BE2C (cell line): Measurements from ENCODE around the gene C17orf100.
A peak's percentile ranks its signal among the peaks of the same experiment; 100 is the strongest.

Experiments used
- DNase-seq: peaks from one replicate; pipeline ENCODE4 v3.0.0-alpha.2; 2020
- H3K27me3 ChIP-seq: fragments of 250-450 bp; sonication (Bioruptor Pico); 2 replicates; pipeline ENCODE4 v1.5.1; 2020; ENCODE audit warnings: mild to moderate bottlenecking
- H3K36me3 ChIP-seq: fragments of 250-450 bp; sonication (Bioruptor Pico); 2 replicates; pipeline ENCODE4 v1.5.1; 2020; ENCODE audit warnings: mild to moderate bottlenecking
- H3K4me1 ChIP-seq: fragments of 250-450 bp; sonication (Bioruptor Pico); 2 replicates; pipeline ENCODE4 v1.5.1; 2020
- H3K4me3 ChIP-seq: 2 replicates; pipeline ENCODE4 v1.5.1; 2011; ENCODE audit warnings: low read depth, low read length
- H3K9me3 ChIP-seq: fragments of 250-450 bp; sonication (Bioruptor Pico); 2 replicates; pipeline ENCODE4 v1.5.1; 2020
- CTCF ChIP-seq: IDR thresholded peaks from 2 replicates; pipeline ENCODE4 v1.5.1; 2012; ENCODE audit warnings: mild to moderate bottlenecking, low read depth, low read length

C17orf100 gene

GRCh38 chr17:6699997-6700947, 48.7 kb downstream of the C17orf100 start:
- H3K27me3 ChIP-seq: no peaks in the 10 kb centered on the region
- TF ChIP-seq CTCF: no peak
- H3K4me1 ChIP-seq: no peaks in the 10 kb centered on the region
- H3K9me3 ChIP-seq: no peaks in the 10 kb centered on the region
- H3K36me3 ChIP-seq: no peaks in the 10 kb centered on the region
- DNase-seq: no peak
- H3K4me3 ChIP-seq: no peak overlapping the region

GRCh38 chr17:6700948-6701307, 49.4 kb downstream of the C17orf100 start:
- Histone ChIP-seq H3K4me1 (no peaks in the 10 kb centered on the region), H3K9me3 (no peaks in the 10 kb centered on the region), H3K27me3 (no peaks in the 10 kb centered on the region), H3K36me3 (no peaks in the 10 kb centered on the region), H3K4me3 (no peak overlapping the region)
- DNase-seq: no peak
- TF ChIP-seq CTCF: no peak

GRCh38 chr17:6701719-6702118, 50.2 kb downstream of the C17orf100 start:
- TF ChIP-seq CTCF: peak; percentile 35

GRCh38 chr17:6702567-6703215, 51.1 kb downstream of the C17orf100 start:
- no peak for TF ChIP-seq CTCF
- H3K27me3 ChIP-seq: no peaks in the 10 kb centered on the region
- no peak for DNase-seq
- H3K36me3 ChIP-seq: no peaks in the 10 kb centered on the region
- no peaks in the 10 kb centered on the region for H3K4me1 ChIP-seq
- H3K9me3 ChIP-seq: no peaks in the 10 kb centered on the region
- H3K4me3 ChIP-seq: no peak overlapping the region

More at GRCh38 chr17:6701719-6702118, 50.2 kb downstream of the C17orf100 start:
- H3K27me3 ChIP-seq: no peaks in the 10 kb centered on the region
- H3K4me1 ChIP-seq: no peaks in the 10 kb centered on the region
- peak; percentile 49 for DNase-seq
- no peaks in the 10 kb centered on the region for H3K9me3 ChIP-seq
- no peaks in the 10 kb centered on the region for H3K36me3 ChIP-seq
- no peak overlapping the region for H3K4me3 ChIP-seq
